ENCODE data around the gene CNTF.

Gene CNTF

DNA sequence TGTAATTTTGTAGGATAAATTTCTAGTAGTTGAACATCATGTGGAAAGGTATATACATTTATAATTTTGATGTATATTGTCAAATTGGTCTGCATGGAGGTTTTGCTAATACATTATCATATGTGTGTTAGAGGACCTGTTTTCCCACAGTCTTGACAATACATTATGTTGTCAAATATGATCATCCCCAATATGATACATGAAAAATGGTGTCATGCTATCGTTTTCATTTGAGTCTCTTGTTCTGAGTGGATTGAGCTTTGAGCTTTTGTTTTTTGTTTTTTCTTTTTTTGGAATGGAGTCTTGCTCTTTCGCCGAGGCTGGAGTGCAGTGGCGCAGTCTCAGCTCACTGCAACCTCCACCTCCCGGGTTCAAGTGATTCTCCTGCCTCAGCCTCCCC, 14.1 kb upstream of the CNTF start:
- no peak for DNase-seq

DNA sequence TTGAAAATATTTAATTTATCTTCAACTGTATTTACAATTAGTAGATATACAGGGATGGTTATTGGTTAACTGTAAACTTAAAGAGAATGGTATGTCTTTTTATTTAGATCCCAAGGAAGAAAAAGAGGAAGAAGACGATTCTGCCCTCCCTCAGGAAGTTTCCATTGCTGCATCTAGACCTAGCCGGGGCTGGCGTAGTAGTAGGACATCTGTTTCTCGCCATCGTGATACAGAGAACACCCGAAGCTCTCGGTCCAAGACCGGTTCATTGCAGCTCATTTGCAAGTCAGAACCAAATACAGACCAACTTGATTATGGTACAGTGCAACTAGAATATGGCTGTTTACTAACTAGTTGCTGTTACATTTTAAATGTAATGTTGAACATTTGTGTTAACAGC, 12.7 kb upstream of the CNTF start:
- peak in 1 of 2 donors; percentile 6 for DNase-seq

DNA sequence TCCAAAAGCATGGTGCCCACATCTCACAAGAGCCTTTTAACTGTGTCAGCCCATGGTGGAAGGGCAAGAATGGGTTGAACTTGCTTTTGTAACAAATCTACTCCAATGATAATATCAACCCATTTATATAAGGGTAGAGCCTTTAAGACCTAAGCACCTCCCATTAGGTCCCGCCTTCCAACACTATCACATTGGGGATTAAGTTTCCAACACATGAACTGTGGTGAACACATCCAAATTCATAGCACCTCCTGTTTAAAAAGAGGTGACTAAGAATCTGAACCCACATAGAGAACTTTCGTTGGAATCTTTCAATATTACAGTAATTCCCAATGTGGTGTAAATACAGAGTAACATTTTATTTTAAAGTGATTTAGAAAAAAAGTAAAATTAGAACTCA, 9.2 kb upstream of the CNTF start:
- no peak for DNase-seq

DNA sequence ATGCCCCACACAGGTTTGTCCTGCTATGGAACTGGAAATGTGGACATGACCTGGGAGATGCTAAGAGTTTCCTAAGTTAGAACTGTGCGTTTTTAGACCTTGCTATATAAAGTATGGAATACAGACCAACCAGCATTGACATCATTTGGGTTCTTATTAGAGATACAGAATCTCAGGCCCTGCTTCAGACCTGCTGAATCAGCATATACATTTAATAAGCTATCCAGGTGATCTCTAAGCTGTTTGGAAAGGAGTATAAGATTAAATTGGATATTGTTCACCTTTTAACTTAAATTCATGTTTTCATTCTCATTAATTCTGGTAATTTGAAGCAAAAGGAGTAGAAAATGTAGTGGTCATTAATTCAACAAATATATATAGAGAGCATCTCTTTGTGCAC, 6.9 kb upstream of the CNTF start:
- DNase-seq, result no peak

DNA sequence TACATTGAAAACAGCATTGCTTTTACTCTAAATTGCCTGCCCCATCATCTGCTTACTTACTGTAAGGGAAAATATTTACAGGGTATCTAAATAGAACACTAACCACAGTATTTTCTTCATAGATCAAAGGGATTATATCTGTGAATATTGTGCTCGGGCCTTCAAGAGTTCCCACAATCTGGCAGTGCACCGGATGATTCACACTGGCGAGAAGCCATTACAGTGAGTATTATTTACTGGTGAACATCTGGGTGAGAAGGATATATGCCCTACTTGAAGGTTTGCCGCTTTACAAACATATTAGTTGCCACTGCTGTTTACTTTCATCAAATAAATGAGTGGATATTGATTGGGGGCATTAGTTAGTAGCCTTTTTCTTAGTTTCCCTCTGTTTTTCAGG, 5.9 kb upstream of the CNTF start:
- DNase-seq, result no peak

DNA sequence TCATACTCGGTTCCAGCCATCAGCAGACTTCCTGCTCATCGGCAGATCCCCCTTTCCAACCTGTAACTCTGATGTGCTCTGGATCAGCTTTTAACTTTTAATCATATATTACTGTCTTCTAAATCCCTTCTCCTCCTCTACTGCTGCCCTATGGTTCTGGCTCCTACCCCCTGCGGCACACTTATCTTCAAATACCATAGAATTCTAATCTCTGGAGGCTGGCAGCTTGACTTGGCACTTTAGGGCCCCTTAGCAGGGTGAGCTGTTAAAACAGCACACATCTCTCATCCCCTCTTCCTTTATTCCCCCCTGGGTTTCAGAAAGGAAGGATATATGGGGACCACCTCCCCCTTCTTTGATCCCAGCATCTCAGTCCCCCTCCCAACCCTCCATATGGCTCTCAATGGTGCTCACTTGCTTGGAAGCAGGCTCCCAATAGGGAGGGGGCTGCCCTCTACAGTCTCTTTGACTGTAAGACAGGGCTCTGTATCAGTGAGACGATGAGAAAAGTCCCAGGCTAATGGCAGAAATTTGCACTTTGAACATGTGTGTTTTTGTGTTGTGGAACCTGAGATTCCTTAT, 4.4 kb upstream of the CNTF start:
- DNase-seq, result no peak

DNA sequence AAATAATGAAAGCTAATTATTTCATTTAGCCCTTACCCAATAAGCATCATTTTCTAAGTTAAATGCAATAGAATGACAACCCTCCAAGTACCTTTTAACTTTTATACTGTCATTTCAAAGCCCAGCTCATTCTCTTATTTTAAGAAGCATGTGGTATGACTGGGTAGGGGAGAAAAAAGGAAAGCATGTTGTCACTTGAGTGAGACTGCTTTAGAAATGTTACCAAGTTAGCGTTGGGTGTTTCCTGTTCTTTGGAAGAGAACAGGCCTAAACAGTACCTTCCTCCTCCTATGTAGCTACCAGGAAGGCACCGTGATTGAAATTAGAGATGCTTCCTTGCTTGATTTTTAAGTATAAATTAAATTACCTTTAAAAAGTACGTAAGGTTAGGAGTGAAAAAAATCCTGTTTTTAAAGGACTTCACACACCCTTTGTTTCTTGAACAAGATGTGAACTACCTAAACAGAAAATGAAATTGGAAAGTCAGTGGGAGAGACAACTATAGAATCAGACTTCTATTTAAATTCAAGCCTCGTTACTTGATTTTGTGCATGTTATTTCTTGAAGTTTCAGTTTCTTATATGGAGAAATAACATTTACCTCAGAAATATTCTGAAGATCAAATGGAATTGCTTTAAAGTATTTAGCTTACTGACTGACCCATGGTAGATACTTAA, 741 bp upstream of the CNTF start:
- no peak for DNase-seq

DNA sequence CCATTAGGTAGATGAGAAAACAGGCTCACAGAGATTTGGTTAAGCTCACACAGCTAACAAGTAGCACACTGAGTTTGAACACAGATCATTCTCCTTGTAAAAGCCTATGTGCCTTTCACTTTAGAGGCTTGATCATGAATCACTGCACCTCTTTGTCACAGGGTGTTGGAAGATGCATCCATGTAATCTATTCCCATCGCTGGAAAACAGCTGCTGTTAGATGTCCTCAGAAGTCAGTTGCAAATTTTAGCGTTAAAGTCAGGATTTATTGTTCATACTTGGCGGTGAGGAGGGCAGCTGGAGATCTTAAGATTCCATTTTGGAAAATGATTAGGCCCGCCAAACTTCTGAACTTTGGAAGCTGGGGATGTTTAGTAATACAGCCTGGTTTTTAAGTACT, 2.6 kb downstream of the CNTF start:
- DNase-seq, result no peak

DNA sequence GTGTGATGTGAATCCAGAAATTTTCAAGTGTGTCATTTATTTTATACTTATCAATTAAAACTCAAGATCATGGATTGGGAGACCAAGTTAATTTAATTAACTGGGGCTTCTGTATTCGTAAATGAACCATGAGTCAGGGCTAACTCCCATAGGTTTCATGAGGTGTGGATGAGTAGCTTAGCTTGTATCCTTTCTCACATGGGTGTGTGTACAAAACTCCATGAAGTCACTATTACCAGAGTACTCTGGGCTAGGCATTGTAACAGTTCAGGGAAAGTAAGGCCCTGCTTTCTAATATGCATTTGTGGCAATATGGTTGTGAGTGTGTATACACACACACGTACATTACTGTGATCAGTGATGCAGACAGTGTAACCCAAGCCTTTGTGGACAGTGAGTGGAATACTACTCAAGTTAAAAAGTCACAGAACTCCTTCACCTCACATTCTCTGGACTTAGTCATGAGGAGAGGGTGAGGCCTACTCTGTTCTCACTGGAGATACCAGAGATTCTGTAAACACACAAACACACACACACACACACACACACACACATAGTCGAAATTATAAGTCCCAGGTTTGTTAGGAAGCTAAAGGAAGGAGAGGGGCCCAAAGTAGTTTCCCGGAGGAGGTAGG, 3.5 kb downstream of the CNTF start:
- DNase-seq, result no peak

DNA sequence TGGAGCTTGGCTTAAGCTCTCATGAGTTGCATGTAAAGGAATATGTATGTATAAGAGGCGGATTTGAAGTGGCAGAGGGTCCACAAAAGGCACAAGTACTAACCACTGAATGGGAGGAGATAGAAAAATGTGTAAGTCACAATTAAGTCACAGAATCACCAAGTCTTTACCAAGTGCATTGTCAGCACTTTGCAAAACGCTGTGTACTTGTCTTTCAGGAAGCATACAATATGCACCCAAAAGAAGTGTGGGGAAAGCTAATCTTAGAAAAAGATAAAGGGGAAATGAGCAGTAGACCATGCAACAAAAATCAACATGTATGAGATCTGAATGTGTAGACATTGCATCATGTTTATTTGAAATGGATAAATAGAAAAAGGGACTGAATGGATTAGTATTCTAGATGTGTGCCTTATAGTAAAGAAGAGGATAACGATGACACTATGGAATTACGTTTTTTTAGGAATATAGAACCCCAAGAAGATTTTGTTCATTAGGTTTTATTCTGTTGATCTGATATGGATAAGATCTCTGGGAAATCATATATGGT, 4.5 kb downstream of the CNTF start:
- DNase-seq, result no peak

DNA sequence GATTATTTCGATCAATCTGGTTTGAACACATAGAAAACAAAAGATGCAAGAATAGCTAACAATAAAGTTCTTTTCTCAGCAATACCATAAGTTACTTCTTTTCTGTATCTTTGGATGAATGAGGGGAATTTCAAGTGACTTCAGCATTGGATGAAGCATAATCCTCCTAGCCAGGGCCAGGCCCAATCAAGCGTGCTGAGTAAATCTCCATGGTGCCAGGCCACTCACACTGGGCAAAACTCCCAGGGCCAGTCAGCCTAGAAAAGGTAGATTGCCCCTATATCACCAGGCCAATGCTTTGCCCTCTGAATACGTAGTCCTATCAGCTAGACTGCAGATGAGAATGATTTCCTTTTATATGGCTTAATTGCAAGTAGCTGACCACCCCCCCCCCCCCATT, 6.0 kb downstream of the CNTF start:
- DNase-seq, result no peak

DNA sequence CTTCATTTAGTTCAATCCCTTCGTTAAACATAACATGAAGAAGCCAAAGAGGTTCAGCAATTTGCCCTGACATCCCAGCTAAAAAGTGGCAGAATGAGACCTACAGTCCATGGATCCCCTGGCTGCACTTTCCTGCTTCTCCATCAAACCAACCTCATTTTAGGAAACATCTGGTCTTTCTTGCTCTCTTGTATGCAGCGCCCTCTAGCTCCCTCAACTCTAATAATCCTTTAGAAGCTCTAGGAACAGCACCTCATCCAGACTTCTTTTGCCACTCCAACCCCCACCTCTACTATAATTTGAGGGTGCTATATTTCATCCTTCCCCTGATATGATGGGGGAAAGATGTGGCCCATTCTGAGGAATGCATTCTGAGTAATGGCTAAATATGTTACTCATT, 7.4 kb downstream of the CNTF start:
- peak in 1 of 2 donors; percentile 66 for DNase-seq

DNA sequence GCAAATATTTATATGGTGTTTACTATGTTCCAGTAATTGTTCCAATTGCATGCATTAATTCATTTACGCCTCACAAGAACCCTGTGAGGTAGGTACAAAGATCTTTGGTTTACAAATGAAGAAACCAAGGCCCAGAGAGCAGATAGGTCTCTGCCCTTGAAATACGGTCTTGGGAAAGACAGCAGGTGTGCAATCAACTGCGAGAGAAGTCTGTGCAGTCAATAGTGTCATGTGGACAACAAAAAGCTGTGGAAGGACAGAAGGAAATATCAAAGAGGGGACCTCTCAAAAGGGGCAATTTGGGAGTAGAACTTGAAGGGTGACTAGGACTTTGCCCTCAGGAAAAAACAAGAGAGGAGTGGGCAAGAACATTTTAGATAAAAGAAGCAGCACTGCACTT, 8.9 kb downstream of the CNTF start:
- no peak for DNase-seq

DNA sequence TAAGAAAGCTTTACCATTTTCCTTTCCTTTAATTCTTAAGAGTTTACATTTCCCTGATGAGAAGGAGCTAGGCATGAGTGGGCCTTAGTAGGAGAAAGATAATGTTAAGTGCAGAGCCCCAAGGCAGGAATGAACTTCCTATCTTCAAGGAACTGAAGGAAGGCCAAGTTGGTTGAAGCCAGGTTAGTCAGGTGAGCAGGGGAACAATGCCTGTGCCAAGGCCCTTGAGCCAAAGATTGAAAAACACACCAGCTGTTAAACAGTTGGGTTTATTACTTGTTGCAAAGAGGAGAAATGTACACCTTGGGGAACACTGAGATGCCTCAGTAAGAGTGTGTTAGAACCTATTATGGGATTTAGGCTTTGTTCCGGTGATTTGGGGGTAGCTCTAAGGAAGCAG, 10.0 kb downstream of the CNTF start:
- no peak for DNase-seq

DNA sequence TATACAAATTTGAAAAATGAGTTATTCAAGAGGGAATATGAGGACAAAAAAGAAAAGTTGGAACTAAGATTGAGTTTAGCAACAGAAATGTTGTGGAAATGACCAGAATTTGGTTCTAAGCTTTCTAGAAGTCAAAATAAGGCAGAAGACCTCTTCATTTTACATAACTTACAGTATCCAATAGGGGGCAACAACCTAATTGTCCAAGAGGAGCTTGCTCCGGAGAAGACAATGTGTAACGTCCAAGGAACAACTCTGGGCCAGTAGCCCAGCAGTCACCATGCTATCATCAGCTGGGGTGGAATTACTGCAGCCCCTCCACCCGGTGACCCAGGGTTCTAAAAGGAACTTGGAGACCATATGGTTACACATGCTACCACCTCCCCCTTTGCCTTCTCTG, 14.1 kb downstream of the CNTF start:
- no peak for DNase-seq

DNA sequence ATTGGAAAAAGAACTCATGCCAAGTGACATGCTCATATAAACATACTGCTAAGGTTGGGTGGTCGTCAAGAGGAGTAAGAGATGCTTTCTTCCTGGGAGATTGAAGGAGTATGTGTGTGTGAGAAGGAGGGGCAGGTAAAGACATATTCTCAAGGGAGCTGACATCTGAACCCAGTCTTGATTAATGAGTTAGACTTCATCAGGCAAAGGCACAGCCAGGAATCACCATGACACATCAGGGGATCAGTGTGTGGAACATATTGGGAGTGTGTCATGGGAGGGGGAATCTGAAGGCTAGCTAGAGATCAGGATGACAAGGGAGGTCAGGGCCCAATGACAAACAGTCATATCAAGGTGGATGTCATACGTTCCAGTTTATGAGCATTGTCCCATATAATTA, 14.9 kb downstream of the CNTF start:
- no peak for DNase-seq

DNA sequence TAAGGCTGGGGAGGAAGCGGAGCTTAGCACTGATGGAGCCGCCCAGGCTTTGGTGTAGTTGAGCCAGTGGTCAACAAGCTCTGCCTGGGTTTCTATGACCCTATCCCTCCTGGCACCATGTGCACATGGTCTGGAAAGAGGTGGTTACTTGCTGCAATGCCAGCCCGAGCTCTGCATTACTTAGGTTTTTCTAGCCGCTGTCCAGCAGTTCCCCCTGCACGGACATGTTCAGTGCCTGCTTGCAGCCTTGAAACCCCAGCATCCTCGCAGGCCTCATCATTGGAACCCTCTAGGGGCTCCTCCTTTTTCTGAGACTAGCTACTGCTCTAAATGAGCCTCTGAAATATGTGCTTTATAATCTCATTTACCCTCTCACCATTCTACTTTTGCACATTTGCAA, 16.6 kb downstream of the CNTF start:
- DNase-seq, result no peak

DNA sequence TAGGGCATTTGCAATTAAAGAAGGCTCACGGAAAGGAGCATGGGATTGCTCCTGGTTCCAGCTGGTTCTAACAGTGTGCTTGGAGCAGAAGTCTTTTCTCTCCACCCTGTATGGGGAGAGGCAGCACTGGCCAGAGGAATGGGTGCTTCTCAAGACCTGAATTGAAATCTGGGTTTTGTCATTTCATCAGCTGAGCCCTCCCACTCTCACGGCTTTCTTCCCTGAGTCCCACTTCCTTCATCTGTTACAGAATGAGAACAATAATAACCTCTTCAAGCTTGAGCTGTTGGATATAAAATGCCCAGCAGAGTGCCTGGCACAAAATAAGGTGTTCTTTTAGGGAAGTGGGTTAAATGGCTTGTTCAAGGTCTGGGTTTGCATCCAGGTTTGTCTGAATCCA, 17.2 kb downstream of the CNTF start:
- DNase-seq, result no peak

DNA sequence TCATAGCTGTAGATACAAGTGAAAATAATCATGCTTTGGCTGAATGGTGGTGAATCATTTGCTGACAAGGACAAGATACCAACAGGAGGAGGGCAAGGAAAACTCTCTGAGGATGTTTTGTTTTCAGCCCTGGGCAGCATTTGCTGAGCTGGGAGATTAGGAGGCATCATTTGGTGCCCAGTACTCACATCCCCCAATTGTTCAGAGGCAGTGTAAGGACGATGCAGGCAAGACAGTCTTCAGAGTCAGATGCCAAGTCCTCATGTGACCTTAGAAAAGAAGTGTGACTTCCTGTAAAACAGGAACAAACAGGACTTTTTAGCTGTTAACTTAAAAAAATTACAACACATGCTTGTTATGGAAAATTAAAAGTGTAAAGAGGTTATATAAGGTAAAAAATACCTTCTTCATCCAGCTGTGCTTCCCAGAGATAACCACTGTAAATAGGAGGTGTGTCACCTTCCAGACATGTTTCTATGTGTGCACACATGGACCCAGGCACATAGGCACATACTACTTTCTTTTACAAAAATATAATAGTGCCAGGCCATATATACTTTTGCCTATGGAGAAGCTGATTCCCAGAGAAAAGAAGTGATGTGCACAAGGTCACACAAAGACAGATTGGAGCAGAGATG, 18.0 kb downstream of the CNTF start:
- DNase-seq, result no peak

DNA sequence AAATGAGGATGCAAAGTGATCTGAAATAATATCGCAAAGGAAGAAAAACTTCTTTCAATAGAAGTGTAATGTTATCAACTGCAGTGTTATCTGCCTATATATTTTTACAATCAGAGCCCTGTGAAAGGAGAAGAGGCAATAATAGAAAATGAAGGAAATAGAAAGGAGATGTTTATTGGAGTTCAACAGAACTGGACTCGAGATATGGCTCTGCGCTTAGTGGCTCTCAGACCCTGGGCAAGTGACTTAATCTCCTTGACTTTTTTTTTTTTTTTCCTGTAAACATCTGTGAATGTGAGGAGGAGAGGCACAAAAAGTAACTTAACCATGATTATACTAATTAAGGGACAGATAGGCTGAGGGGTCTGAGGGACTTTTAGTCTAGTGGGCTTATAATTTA, 18.9 kb downstream of the CNTF start:
- DNase-seq, result no peak

DNA sequence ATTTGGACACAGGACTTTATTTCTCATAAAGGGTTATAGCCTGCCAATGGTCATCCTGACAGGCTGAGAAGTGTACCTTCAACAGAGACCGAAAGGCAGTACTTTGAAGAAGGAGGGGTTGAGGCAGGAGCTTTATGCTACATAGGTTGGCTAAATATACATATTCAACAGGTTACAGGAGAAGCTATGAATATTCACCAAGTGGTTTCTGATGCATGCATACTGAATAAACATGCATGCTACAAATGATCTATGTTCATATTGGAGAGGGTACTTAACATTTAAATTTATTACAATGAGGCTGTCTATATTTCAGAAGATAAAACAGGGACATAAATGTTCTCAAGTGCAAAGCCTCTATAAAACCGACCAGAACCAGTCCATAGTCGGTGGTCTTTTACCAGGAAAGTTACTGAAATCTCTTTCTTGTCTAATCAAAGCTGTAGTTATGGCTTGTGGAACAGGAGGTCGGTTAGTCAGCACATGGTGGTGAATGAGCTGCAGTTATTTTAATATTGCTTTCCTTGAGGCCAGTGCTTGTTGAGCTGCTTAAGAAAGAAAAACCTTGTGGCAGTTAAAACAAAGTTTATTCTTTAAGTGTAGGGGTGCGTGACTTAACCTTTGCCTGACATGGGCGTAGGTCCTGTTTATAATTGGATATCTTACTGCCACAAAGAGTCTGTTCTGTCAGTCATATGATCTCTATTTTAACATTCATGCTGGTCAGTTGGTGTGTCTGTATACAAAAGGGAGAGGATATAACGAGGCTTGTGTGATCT, 19.5 kb downstream of the CNTF start:
- no peak for DNase-seq

DNA sequence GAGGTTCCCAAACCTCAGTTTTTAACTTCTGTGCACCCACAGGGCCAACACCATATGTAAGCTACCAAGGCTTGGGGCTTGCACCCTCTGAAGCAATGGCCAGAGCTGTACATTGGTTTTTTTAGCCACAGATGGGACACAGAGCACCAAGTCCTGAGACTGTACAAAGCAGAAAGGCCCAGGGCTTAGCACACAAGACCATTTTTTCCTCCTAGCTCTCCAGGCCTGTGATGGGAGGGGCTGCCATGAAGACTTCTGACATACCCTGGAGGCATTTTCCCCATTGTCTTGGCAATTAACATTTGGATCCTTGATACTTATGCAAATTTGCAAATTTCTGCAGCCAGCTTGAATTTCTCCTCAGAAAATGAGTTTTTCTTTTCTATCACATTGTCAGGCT, 23.4 kb downstream of the CNTF start:
- no peak for DNase-seq

DNA sequence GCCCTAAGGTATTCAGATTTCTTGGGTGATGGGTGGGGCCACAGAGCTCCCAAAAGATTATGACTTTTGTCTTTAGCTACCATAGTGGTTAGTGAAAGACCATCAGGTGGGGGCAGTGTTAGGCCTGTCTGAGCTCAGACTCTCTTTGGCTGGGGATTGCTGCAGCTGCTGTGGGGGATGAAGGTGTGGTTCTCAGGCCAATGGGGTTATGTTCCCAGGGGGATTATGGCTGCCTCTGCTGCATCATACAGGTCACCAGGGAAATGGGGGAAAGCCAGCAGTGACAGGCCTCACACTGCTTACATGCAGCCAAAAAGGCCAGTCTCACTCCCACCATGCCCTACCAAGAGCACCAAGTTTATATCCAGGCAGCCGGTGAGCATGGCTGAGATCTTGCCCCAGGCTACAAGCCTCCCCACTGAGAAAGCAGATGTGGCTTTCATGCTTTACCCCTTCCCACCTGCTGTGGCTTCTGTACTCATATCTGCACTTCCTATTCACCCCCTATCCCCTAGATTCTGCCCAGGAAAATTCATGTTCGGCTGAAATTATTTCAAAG, 24.8 kb downstream of the CNTF start:
- no peak for DNase-seq
